NCI-H446 (cell line): Measurements from ENCODE around the gene ATXN7L2.

ENCODE experiments used
- DNase-seq, 2 experiments: peaks; one replicate each; lab custom pipeline; 2025; lab: John Stamatoyannopoulos, UW

Gene ATXN7L2

DNA sequence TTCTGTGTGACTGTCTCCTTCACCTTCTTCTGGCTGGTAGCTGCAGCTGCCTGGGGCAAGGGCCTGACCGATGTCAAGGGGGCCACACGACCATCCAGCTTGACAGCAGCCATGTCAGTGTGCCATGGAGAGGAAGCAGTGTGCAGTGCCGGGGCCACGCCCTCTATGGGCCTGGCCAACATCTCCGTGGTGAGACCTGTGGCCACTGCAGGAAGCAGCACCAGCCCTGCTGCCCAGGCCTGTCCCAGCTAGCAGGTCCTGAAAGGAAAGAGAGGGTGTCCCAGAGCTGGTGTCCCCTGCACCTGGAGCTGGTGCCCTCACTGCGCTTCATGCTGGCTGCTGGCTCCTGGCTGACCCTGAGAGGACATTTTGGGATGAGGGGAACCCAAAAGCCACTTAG lies 5.9 kb upstream of the ATXN7L2 start:
- no peak for DNase-seq

DNA sequence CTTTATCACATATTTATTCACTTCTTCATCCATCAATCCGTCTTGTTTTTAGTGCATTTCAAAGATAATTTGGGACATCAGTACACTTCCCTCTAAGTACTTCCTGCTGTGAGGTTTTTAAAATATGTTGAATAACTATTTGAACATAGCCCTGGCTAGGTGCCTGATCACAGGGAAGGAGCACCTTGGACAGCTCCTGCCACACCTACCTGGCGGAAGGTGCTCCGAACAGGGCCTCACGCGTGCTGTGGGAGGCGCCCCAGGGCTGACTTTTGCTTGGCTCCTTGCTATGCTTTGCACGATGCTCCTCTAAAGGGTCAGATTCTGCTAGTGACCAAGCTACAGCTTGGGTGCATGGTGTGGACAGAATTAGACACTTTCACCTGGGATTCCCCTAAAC lies 4.9 kb upstream of the ATXN7L2 start:
- no peak for DNase-seq

DNA sequence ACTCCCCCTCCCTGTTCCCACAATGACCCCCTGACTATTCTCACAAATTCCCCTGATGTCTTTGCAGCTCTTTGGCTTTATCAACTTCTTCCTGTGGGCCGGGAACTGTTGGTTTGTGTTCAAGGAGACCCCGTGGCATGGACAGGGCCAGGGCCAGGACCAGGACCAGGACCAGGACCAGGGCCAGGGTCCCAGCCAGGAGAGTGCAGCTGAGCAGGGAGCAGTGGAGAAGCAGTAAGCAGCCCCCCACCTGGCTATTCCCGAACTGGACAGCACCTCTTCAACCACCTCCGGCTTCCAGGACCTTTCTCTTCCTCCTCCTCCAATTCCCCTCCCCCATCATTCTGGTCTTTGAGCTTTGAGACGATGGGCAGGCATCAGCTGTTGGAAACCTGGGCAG lies 4.4 kb upstream of the ATXN7L2 start:
- DNase-seq, result no peak

DNA sequence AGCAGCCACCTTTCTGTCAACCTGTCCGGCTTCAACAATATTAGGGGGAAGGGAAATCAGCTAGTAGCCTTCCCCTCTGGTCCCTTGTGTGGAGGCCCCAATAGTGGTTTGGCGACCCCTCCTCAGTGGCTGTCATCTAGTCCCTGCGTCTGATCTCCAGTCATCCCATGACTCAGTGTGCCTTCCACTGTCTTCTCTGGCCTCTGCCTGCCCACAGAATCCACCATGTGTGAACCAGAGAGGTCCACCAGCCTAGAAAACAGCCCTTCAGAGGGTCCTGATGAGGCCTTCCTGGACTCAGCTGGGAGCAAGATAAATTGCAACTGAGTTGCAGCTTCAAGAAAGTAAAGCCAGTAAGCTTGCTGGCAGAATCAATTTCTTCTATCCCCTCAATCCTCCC lies 3.8 kb upstream of the ATXN7L2 start:
- no peak for DNase-seq

DNA sequence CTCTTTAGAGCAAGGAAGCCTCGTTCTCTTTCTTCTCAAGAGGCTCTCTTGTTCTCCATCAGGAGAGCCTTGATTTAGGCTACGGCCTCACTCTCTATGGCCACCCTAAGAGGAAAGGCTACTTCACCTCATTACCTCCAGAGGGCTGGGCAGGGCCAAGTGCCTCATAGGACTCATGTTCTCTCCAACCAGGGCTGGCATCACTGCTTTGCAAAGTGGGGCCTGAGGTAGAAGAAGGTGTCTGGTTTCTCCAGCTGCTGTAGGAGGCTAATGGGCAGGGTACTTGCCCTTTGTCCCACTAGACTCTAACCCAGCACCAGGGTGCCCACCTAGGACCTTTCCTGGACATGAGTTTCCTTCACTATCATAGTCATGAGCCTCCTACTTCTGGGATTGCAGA lies 2.1 kb upstream of the ATXN7L2 start:
- DNase-seq, result no peak

DNA sequence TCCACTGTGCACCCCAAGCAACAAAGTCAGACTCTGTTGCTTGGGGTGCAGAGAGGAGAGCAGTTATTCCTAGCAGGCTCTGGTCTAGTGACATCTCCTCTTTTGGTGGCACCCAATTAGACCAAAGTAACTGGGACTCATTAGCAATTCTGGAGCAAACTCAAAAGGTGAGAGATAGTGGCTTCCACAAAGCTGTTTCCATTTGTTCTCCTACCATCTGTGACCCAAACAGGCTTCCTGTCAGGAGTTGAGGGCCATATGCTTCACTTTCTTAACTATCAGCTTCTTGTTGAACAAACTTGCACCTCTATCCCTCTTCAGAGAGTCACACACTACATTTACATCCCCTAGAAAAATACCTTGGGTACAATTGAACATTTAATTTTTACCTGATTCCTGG lies 1.5 kb upstream of the ATXN7L2 start:
- DNase-seq, result no peak

DNA sequence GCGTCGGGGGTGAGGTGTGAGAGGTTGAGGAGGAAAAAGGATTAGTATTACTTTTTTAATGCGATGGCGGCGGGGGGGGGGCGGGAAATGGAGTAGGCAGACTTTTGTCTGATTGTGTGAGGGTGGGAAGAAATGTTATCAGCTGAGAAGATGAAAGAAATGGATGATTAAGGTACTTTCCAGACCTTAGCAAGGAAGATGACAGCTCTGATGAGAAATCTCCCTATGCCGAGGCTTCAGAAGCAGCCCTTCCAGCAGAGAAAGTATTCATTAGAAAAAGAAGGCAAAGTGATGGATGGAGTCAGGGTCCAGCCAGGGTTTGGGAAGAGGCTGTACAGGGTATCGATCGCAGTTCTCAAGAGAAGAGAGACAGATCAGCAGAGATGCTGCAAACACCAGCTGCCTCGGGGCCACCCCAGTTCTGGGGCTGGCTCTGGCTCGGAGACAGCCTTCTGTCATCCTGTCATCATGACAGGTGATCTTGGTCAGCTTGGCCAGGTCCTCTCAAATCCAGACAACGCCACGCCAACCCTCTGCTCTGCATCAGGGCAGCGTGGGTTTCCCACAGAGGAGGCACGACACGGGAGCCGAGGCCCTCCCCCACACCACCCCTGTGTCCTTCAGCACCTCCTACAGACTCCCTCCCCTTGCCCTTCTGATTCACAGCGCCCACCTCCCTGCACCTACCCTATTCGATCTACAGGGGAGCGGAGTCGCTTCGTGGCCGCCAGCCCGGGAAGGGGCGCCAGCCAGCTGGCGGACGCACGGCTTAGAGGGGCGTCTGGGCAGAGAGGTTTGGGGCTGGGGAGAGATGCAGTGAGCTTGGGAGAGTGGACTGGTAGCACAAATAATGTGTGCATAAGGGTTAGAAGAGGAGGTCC lies 674 bp upstream of the ATXN7L2 start:
- peak; percentile 64 to 81 for DNase-seq

DNA sequence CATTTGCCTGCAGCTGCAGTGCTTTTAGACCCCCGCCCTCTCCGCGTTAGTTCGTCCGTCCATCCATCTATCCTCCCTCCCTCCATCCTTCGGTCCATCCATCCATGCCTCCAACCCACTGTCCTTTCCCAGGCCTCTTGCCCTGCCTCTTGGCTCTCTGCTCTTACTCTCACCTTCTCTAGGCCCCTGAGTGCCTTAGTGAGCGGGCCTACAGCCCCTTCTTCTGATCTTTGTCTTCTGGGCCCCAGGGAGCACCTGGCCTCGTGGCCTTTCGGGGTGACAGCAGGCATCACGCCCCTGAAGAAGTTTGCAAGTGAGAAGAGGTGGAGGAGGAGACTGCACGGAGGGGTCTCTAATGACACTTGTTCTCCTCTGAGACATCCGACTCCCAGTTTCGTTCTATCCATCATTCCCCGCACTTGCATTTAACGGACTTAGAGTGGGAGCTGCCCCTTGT lies 842 bp downstream of the ATXN7L2 start:
- no peak for DNase-seq

DNA sequence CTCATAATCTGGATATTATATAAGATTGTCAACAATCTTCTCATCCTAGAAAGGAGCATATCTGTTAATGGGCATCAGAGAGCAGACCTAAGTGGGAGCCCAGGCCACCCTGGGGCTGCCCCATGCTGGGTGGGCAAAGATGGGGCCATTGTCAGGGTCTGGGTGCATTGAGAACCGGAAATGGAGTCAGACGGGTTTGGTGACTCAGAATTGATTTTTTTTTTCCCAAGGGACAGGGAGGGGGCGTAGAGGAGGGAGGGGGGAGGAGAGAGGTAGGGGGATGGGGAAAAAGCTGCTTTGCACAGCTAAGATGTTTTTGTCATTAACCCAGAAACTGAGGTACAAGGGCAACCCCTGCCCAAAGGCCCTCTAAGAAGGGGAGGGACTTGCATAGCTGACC lies 1.3 kb downstream of the ATXN7L2 start:
- DNase-seq, result no peak

DNA sequence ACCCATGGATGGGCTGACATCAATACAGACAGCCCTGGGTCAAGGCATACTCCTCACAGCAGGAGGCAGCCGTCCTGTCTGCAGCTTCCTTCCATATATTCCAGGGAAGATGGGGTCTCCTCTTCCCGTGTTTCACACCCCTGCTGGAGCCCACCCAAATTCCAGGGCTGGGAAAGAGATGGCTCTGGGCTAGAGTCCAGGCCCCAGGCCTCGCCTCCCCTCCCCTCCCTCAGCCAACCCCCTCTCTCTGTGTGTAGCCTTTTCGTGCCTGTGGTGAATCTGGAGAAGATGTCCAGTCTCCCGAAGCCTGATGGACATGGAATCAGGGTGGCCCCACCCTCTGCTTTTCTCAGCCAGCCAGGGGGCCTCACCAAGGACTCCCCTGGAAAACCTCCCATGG lies 3.6 kb downstream of the ATXN7L2 start:
- DNase-seq, result no peak

DNA sequence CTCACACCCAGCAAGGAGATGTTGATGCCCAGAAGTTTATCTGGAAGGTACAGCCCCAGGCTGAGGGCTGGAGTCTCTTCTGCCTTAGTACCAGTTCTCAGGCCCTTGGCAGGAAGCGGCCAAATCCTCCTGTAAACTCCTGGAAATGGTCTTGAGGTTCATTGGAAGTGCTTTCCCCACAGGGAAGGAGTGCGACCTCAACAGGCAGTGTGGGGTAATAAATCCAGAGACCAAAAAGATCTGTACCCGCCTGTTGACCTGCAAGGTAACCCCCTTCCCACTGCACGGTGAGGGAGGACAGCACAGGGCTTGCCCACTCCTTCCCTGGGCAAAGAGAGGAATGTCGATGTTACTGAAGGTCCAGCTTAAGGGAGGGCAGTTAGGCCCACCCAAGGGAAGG lies 4.5 kb downstream of the ATXN7L2 start:
- DNase-seq, result no peak

DNA sequence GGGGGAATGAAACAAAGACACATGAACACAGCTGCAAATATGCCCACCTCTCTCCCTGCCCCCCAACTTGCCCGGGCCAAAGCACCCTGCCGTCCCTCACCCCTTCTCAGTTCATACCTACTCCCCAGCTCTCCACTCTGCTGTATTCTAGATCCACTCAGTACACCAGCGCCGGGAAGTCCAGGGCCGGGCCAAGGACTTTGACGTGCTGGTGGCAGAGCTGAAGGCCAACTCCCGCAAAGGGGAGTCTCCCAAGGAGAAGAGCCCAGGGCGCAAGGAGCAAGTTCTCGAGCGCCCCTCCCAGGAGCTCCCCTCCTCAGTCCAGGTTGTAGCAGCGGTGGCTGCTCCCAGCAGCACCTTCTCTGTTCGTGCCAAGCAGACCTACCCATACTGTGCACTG lies 5.0 kb downstream of the ATXN7L2 start:
- DNase-seq, result no peak

DNA sequence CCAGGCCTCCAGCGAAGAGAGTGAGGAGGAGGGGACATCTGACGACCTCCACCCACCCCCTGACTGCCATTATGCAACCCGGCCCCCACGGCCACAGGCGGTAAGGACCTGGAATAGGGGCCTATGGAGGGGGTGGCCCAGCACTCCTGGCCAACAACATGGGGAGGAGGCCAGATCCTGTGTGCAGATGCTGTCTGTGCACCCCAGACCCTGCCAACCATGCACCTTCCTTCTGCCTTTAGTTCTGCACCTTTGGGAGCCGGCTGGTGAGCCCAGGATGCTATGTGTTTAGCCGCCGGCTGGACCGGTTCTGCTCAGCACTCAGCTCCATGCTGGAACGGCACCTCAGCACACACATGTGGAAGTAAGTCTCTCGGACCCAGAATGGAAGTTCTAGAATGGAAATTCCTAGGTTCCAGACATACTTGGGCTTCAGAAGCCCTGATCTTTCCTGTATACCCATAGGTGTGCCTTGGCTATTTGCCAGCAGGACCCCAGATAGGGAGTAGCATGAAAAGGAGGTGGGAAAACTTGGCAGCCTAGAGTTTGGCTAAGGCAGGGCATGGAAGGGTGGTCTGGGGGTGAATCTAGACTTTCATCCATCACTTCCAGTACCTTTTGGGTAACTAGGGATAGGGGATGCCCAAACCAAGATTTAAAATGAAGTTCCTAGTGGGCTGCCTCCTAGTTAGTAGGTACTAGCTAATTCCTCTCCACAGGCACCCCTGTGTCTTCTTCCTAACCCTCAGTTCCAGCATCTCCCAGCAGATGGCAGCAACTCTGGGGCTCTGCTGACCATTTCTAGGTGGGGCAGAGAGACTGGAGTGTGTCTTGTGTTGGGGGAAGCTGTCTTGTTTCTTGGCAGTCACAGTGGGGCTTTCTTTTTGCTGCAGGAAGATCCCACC lies 6.6 kb downstream of the ATXN7L2 start:
- peak; percentile 42 to 64 for DNase-seq

DNA sequence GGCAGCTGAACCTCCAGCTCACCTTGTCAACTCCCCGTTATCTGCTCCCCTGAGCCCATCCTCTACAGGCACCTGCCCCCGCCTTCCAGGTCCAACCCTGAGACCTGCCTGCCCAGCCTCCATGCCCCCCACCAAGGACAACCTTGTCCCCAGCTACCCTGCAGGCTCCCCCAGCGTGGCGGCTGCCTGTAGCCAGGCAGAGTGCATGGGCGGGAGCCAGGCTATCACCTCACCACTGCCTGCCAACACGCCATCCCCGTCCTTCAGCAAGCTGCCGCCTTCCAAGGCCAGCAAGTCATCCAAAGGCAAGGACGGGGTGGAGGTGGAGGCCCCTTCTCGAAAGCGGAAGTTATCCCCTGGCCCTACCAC lies 7.2 kb downstream of the ATXN7L2 start:
- no peak for DNase-seq

DNA sequence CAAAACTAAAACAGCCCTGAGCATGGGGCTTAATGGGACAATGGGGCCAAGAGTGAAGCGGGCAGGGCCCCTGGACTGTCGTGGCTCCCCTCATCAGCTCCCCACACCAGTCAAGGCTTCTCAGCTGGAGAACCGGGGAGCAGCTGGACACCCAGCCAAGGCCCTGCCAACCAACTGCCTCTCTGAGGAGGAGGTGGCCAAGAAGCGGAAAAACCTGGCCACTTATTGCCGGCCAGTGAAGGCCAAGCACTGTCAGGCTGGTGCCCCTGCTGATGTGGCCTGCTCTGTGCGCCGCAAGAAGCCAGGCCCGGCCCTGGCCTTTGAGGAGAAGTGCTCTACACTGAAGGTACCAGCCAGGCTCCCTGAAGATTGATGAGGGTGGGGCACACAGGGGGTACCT lies 7.7 kb downstream of the ATXN7L2 start:
- DNase-seq, result no peak

DNA sequence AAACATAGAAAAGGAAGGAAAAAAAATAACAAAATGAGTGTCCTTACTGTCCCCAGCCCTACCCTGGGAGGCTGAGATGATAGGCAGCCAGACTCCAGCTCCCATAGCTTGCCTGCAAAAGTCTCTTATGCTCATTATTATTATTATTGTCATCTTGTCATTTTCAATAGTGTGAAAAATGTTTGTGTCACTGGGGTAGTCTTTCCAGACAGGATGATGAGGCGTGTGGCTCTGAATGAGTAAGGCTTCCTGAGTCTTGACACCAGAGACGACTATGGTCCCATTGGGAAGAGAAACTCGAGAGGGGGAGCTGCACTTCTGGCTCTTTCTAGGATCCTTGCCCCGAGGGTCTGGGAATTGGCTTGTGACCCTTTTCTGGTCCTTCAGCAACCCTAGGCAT lies 9.1 kb downstream of the ATXN7L2 start:
- DNase-seq, result no peak

DNA sequence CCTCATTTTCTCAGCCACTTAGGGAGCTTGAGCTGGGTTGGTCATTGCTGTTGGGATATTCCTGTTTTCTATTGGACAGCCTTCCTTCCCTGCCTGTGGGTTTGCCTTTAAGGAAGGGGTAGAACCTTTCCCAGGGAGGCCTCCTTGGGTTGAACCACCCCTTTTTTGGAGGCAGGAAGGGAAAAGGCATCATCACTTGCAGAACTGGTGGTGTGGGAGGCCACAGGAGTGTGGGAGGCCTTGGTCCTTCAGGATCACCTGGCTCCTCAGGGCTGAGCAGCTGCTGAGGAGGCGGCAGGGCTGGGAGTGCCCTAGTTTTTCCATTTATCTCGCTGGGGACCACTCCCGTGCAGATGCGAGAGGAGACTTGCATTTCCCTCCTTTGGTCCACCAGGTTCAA lies 9.5 kb downstream of the ATXN7L2 start:
- DNase-seq, result no peak

DNA sequence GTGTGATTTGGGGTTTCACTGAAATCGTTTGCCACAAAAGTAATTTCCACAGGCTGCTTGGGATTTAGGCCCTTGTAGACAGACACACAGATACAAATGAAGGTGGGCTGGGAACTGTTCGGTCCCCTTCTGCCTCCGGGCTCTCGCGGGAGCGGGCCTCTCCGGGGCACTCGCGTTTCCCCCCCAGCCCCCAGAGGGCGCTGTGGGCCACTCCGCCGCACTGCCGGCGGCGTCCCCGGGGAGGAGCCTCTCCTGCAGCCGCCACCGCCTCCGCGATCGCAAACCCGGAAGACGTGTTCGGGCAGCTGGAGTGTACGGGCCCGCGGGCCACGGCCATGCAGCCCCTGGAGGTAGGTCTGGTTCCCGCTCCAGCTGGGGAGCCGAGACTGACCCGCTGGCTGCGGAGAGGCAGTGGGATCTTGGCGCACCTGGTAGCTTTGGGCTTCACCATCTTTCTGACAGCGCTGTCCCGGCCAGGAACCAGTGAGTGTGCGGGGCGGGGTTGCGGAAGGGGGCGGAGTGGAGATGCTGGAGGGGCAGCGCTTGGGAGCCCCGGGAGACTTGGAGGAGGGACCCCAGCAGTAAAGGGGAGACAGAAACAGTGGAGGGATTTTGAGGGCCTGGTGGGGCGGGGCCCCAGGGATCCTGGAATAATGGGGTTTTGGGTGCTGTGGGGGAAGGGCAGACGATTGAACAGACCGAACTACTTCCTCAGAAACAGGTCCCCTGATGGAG lies 10.3 kb downstream of the ATXN7L2 start, which contains the start of gene CYB561D1:
CYB561D1 (plus strand) TSS at position 290 of the 735 bp plus-strand sequence; CDS start at position 336, 46 bp downstream.
- DNase-seq, result peak; percentile 82 to 93

DNA sequence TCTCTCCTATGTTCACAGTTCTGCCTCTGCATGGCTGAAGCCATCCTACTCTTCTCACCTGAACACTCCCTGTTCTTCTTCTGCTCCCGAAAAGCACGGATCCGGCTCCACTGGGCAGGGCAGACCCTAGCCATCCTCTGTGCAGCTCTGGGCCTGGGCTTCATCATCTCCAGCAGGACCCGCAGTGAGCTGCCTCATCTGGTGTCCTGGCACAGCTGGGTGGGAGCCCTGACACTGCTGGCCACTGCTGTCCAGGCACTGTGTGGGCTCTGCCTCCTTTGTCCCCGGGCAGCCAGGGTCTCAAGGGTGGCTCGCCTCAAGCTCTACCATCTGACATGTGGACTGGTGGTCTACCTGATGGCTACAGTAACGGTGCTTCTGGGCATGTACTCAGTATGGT lies 12.0 kb downstream of the ATXN7L2 start:
- no peak for DNase-seq

DNA sequence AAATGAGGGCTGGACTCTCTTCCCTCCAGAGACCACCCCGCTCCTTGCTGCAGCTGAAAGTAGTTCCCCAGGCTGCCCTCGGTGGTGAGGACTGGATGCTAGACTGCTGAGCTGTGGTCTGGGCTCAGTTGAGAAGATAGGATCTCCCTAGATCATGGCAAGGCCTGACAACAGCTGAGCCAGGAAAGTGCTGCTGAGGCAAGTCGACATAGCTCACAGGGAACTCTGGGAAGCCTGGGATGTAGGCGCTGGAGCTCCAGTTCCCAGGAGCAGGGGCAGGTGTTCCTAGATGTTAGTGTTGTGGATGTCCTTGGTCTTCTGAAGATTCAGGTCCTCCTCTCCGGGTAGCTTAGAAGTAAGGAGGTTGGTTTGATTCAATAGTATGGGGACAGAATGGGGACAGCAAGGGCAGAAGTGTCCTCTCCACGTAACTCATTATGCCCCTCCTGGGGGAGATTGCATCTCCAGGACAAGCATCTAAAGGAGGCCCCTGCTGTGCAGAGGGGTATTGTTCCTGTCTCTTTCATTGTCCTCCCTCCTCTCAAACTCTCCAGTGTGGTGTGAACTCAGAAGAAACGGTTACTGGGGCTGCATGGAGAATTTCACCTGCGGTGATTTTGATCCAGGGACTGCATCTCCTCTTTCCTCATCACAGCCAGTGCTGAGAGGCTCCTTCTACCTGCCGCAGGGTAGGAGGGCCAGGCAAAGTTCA lies 13.9 kb downstream of the ATXN7L2 start:
- no peak for DNase-seq

DNA sequence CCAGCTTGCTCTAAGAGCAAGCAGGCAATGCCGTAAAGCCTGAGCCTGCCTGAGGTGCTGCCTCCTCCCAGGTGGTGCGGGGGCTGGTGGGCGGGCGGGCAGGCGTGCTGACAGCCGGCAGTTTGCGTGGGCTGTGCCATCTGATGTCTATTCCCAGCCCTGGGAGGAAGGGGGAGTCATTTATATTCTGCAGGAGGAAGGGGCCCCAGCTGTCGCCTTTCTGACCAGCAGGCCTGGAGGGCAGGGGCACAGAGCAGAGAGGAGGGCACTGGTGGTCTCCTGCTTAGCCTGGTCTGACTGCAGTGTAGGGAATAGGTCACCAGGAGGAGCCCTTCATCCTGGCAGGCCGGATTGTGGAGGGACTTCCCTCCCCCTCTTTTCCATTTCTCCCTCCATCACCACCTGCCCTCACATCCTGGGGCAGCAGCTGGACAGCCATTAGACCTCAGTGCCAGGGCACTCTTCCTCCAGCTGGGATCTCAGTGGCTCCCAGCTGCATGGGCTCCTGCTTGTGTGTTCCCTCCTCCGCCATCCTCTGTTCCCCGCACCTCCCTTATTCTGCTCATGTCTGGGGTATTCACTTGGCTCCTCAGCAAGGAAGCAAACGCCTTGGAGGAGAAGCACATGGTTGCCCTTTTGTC lies 14.6 kb downstream of the ATXN7L2 start:
- DNase-seq, result peak; percentile 19 to 51
